Esophagus squamous epithelium (tissue), 4 donors: Measurements from ENCODE around the gene TTBK2.

Source experiments
- CTCF ChIP-seq, 6 experiments: fragments of 450-650 bp in 4 of 6; fragments of 200-600 bp in 2 of 6; sonication (generic) in 2 of 6; IDR thresholded peaks; one replicate each; pipeline ENCODE4 v1.5.1; 2016 to 2019; ENCODE audit warnings: antibody characterized with exemption in 6 of 6, mild to moderate bottlenecking in 4 of 6, moderate library complexity in 4 of 6
- POLR2A ChIP-seq, 4 donors: fragments of 450-650 bp; IDR thresholded peaks; one replicate each; pipeline ENCODE4 v1.6.1; 2017; ENCODE audit warnings: antibody characterized with exemption in 4 of 4, mild to moderate bottlenecking in 4 of 4, moderate library complexity in 3 of 4

DNA sequence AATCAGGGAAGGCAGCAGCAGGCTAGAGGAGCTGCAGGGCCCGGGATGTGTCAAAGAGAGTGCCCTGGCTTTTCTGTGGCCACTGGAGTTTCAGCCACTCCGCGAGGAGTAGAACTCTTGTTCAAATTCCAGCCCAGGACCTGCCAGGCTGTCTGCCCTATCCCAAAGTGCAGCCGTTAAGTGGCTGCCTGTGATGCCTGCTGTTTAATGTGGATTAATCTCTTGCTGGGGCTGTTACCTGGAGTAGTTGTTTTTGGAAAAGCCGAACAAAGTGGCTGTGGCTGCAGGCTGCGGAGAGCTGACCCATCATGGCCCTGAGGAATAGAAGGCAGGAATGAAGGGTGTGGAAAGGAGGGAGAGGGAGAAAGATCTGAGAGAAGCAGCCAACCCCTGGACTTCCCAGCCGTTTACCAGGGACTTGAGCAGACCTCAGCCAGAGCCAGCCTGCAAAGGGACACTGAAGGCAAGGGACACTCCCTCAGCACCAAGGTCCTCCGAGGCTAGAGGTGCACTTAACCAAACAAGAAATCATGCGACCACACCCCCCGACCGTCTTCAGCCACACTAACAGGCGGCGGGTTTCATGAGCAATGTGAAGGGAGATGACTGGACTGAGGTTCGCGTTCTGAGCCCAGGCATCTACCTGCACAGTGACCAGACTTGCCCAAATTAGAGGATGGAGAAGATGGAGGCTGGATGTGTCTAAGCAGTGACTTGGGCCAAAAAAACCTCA lies 188.3 kb downstream of the TTBK2 start:
- TF ChIP-seq CTCF (IDR thresholded peaks at IDR 0.05): no peak
- no peak for TF ChIP-seq POLR2A (IDR thresholded peaks at IDR 0.05)
